Stimulated activated CD4-positive, alpha-beta T cell treated with anti-CD3 and anti-CD28 coated beads, Interleukin-15, amount 100 ng/mL, for 24 hours (primary cell): ENCODE data around the gene STXBP2.

Experiments used
- DNase-seq: peaks from one replicate; pipeline ENCODE4 v3.0.0-alpha.2; 2020

STXBP2 gene

GRCh38 chr19:7681340-7682174 is 44.6 kb downstream of the STXBP2 start:
- peak; percentile 94 for DNase-seq

GRCh38 chr19:7682175-7682855 is 45.4 kb downstream of the STXBP2 start:
- DNase-seq: no peak

- no peak for DNase-seq
These were observed 48.9 kb downstream of the STXBP2 start for GRCh38 chr19:7685546-7686445.

GRCh38 chr19:7687177-7687576 is 50.3 kb downstream of the STXBP2 start:
- DNase-seq: no peak

- no peak for DNase-seq
These were observed 52.3 kb downstream of the STXBP2 start for GRCh38 chr19:7689165-7689564.

GRCh38 chr19:7690779-7691258 is 53.9 kb downstream of the STXBP2 start:
- DNase-seq: no peak

- DNase-seq: no peak
These were observed 54.6 kb downstream of the STXBP2 start for GRCh38 chr19:7691497-7691896.

GRCh38 chr19:7692417-7693088 is 55.6 kb downstream of the STXBP2 start:
- no peak for DNase-seq

- no peak for DNase-seq
These were observed 57.6 kb downstream of the STXBP2 start for GRCh38 chr19:7694499-7694898.
